NK-92 treated with Interleukin-12 subunit alpha and Interleukin-12 subunit beta, amount 100 ng/mL, for 24 hours (cell line): ENCODE results near the gene TIPIN.

ENCODE experiments used
- DNase-seq: peaks from one replicate; lab custom pipeline; 2025; lab: John Stamatoyannopoulos, UW

TIPIN gene

DNA sequence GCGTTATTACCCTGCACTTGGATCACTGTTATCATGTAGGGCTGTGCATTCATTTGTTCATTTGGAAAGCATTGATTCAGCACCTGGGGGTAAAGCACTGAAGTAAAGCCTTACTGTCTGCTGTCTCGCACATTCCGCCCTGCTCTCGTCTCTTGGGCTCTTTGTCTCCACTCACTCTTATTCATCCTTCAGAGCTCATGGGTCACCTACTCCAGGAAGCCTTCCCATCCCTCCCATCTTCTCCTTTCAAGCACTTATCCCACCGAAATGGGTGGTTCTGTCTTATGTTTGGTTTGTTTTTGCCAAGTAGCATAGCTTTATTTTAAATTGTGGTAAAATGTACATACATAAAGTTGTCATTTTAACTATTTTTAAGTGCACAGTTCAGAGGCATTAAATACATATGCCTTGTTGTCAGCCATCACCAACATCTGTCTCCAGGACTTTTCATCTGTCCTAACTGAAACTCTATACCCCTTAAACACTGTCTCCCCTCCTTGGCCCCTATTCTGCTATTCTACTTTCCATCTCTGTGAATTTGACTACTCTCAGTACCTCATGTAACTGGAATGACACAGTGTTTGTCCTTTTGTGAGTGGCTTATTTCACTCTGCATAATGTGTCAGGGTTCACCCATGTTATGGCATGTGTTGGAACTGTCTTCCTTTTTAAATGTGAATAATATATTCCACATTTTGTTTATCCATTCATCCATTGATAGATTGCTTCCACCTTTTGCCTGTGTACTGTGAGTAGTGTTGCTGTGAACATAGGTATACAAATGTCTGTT, 53.8 kb downstream of the TIPIN start:
- DNase-seq = no peak

DNA sequence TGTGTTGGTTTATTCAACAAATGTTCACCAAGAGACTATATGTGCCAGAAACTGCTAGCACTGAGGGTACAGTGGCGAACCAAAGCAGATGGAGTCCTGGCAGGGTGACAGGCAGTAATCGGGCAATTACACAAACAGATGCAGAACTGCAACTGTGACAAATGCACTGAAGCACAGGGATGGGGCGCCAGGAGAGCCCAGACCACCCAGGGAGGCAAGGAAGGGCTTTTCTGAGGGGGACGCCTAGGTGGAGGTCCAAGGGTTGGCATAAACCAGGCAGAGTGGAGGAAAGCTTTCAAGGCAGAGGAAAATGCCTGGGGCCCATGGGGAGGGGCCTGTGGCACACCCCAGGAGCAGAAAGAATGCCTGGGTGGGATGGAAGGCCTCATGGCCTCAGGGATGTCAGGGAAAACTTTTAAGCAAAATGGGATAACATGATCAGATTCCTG, 57.7 kb downstream of the TIPIN start:
- DNase-seq = no peak

GRCh38 chr15:66296186-66296585, 60.3 kb downstream of the TIPIN start:
- no peak for DNase-seq

DNA sequence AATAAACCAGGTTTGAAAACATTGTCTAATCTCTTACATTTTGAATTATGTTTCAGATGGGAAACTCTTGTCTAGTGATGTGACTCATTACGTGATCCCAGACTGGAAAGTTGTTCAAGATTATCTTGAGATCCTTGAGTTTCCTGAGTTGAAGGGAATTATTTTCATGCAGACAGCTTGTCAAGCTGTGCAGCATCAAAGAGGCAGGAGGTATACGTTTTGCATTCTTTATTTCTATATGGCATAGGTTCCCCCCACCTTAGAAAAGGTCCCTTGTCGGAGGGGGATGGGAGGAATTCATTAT, 61.6 kb downstream of the TIPIN start:
- no peak for DNase-seq

DNA sequence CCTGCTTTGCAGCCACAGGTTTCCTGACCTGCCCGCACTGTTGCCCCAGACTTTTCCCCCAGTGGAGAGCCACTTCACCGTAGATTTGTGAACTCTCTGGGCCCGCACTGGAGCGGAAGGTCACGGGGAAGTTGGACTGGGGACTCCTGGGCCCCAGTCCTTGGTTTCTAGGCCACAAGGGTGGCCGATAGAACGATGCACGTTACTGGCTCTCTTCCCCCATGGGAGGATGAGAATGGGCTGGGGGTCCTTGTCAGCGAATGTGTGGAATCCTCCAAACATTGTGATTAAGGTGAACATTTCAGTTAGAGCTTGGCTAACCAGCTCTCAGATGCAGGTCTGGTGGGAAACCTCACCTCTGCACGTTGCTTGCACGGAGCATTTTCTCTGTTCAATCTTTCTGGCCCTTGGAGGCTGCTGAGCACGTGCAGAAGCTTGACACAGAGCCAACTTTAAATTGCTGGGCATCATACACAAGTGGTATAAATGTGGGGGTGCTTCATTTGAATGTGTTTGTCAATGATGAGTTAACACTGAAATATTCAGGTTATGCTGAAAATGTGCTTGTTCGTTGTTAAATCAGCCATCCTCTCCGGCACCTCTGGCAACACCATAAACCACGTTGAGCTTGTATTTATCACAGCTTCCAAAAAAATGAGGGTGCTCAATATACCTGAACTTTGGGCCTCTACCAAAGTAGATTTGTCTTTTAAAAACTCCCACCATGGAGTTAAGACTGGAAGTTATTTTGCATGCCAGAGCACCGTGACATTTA, 62.1 kb downstream of the TIPIN start:
- DNase-seq = no peak

DNA sequence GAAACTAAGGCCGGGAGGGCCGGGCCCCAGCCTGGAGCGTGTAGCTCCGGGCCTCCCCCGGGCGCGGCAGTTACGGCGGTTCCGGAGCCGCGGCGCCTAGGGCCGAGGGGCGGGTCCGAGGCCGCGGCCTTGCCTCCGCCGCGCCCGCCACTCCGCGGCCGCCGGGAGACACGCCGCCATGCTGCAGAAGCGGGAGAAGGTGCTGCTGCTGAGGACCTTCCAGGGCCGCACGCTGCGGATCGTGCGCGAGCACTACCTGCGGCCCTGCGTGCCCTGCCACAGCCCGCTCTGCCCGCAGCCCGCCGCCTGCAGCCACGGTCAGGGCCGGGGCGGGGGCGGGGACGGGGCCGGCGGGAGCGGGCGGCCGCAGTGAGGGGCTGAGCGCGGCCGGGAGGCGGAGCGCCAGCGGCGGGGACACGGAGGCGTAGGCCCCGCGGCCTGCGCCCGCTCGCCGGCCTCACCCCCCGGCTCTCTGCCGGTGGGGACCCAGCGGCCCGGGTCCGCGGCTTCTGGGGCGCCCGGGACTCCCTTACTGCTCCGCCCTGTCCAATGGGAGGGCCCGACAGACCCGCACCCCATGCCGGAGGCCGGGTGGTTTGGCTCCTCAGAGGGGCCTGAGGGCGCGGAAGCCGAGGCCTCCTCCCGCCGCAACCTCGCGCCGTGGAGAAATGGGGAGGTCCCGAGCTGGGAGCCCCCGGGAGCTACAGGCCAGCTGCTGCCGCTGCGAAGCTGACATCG, 62.9 kb downstream of the TIPIN start, which contains the start of gene DIS3L:
Gene DIS3L, plus strand, starts transcription at position 150 of the 738 bp plus-strand sequence. Its CDS starts 29 bp downstream, at position 179.
- peak; percentile 75 for DNase-seq

- no peak for DNase-seq
Observed at GRCh38 chr15:66292571-66293418, 63.7 kb downstream of the TIPIN start.

GRCh38 chr15:66291816-66292570, 64.5 kb downstream of the TIPIN start:
- no peak for DNase-seq

GRCh38 chr15:66290518-66290917, 66.0 kb downstream of the TIPIN start:
- DNase-seq = peak; percentile 9

GRCh38 chr15:66290007-66290406, 66.5 kb downstream of the TIPIN start:
- no peak for DNase-seq

DNA sequence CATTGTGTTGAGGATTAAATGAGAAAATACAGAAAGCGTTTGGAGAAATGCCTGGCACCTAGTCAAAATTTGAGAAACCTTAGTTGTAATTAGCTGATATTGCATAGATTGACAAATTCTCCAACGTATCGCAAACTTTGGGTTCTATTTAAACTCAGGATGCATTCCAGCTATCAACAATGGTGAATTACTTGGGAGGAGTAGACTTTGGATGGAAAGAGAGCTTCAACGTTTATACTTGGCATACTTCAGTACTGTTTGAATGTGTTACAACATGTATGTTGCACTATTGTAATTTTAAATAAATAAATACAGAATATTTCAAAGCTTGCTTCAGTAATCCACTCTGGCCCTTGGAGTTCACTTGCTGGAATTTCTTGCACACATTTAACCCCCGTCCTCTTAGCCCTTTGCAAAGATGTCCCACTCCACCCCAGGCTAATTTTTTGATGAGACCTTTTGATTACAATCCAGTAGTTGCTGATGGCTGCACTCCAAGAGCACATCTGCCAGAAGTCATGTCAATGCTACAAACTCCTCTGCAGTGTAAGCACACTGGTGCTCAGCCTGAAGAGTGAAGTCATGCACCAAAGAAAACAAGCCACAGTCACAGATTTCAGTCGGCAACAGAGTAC, 67.8 kb downstream of the TIPIN start:
- DNase-seq = no peak

DNA sequence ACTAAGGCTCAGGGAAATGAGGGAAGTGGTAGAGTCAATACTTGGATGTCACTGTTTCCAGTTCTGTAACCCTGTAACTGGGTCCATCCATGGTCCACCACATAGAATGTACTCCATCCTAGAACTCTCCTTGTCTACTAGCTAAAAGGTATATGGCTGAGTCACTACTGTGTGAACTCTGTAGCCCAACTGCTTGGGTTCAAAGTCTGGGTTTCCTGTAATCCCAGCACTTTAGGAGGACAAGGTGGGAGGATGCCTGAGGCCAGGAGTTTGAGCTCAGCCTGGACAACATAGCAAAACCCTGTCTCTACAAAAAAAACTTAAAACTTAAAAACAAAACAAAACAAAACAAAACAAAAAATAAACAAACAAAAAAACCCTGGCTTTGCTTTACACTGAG, 68.4 kb downstream of the TIPIN start:
- DNase-seq = no peak

- DNase-seq = no peak
Observed at GRCh38 chr15:66287461-66288057, 68.9 kb downstream of the TIPIN start.
